Measurements from ENCODE around the gene ECHS1. TPM values are rescaled to one million over a fixed set of nuclear protein-coding genes. Genes with fewer than 3 reads are reported as not detected.

Gene ECHS1
- total and polyA plus RNA-seq, 2 experiments from 2014 or later: 92.1 to 127 TPM

- TF ChIP-seq ZNF462 (CRISPR knock-in tag; IDR thresholded peaks at IDR 0.05) (no peak), NANOG (IDR thresholded peaks at IDR 0.05; ENCODE audit: borderline replicate concordance) (no peak)
These were observed 39.2 kb upstream of the ECHS1 start (continued) for GRCh38 chr10:133412381-133412711.

- Histone ChIP-seq H3K79me2 (replicated peaks; ENCODE audit: insufficient read depth) (peaks cover 63% of the 10 kb centered on the region), H3K4me1 (ENCODE audit: insufficient read depth) (no peaks in the 10 kb centered on the region)
These were observed 38.6 kb upstream of the ECHS1 start for GRCh38 chr10:133411523-133412380.

More at GRCh38 chr10:133411523-133412380, 38.6 kb upstream of the ECHS1 start:
- no peak overlapping the region for H3K27ac Mint-ChIP-seq
- TF ChIP-seq EZH2phosphoT487 (IDR thresholded peaks at IDR 0.05; ENCODE audit: unreplicated experiment) (no peak), ZNF114 (CRISPR knock-in tag; IDR thresholded peaks at IDR 0.05) (no peak), ZNF331 (CRISPR knock-in tag; IDR thresholded peaks at IDR 0.05; ENCODE audit: low read depth) (no peak), POLR2AphosphoS5 (IDR thresholded peaks at IDR 0.05; ENCODE audit: low read depth) (no peak), STAT1 (IDR thresholded peaks at IDR 0.05; ENCODE audit: unreplicated experiment) (no peak), CREB1 (CRISPR knock-in tag; IDR thresholded peaks at IDR 0.05; ENCODE audit: low read depth) (no peak)
- TF ChIP-seq, protein P1, sequence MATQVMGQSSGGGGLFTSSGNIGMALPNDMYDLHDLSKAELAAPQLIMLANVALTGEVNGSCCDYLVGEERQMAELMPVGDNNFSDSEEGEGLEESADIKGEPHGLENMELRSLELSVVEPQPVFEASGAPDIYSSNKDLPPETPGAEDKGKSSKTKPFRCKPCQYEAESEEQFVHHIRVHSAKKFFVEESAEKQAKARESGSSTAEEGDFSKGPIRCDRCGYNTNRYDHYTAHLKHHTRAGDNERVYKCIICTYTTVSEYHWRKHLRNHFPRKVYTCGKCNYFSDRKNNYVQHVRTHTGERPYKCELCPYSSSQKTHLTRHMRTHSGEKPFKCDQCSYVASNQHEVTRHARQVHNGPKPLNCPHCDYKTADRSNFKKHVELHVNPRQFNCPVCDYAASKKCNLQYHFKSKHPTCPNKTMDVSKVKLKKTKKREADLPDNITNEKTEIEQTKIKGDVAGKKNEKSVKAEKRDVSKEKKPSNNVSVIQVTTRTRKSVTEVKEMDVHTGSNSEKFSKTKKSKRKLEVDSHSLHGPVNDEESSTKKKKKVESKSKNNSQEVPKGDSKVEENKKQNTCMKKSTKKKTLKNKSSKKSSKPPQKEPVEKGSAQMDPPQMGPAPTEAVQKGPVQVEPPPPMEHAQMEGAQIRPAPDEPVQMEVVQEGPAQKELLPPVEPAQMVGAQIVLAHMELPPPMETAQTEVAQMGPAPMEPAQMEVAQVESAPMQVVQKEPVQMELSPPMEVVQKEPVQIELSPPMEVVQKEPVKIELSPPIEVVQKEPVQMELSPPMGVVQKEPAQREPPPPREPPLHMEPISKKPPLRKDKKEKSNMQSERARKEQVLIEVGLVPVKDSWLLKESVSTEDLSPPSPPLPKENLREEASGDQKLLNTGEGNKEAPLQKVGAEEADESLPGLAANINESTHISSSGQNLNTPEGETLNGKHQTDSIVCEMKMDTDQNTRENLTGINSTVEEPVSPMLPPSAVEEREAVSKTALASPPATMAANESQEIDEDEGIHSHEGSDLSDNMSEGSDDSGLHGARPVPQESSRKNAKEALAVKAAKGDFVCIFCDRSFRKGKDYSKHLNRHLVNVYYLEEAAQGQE (IDR thresholded peaks at IDR 0.05; ENCODE audit: unreplicated experiment): no peak
- TF ChIP-seq, protein P2, sequence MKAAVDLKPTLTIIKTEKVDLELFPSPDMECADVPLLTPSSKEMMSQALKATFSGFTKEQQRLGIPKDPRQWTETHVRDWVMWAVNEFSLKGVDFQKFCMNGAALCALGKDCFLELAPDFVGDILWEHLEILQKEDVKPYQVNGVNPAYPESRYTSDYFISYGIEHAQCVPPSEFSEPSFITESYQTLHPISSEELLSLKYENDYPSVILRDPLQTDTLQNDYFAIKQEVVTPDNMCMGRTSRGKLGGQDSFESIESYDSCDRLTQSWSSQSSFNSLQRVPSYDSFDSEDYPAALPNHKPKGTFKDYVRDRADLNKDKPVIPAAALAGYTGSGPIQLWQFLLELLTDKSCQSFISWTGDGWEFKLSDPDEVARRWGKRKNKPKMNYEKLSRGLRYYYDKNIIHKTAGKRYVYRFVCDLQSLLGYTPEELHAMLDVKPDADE (IDR thresholded peaks at IDR 0.05): no peak
- H3K4me3 Mint-ChIP-seq: no peak overlapping the region
- peaks cover 34% of the 10 kb centered on the region for H3K36me3 ChIP-seq (ENCODE audit: insufficient read depth)
- H3K27ac ChIP-seq (ENCODE audit: low read depth): no peak overlapping the region
- no peaks in the 10 kb centered on the region for H3K27me3 ChIP-seq (ENCODE audit: insufficient read depth)
- peaks cover 92% of the 10 kb centered on the region for H3K36me3 Mint-ChIP-seq (ENCODE audit: low read depth)
- no peak overlapping the region for H3K4me3 ChIP-seq
- H3K9me2 ChIP-seq (ENCODE audit: insufficient read depth): 0 out of 2 replicates have a peak, but pooled peaks cover 3% of the 10 kb centered on the region
- peaks cover 19% of the 10 kb centered on the region for H4K20me1 ChIP-seq (replicated peaks; ENCODE audit: insufficient read depth)
- H3K4me1 Mint-ChIP-seq: no peaks in the 10 kb centered on the region
- H3K27me3 Mint-ChIP-seq (ENCODE audit: insufficient read depth, low read depth, poor library complexity): no peaks in the 10 kb centered on the region
- H3K9me3 Mint-ChIP-seq: peaks cover 40% of the 10 kb centered on the region
- H3F3A ChIP-seq (replicated peaks; ENCODE audit: low read depth): no peaks in the 10 kb centered on the region
- no peak for ATAC-seq
- H3K4me2 ChIP-seq: no peak overlapping the region
- H2AFZ ChIP-seq: no peak overlapping the region
- DNase-seq (ENCODE audit: low spot score): no peak

All from GM23338 (cell line).